ENCODE results near the gene TPPP.

DNA sequence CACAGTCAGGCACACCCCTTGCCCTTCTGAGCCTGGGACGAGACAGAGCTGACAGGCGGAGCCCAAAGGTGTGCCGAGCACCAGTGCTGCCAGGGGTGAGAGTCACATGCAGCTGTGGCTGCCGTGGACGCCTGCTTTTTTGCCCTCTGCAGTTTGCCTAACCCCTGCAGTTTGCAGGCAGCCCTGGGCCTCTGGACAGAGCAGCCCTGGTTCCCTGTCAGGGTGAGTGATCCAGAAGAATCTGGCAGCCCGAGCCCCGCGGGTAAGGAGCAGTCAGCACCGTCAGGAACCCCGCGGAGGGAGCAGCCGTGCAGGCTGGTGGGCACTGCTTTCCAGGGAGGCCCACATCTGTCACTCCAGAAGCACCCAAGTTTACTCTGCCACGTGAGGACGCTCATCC lies 50.7 kb downstream of the TPPP start:
- TF ChIP-seq, protein P1, sequence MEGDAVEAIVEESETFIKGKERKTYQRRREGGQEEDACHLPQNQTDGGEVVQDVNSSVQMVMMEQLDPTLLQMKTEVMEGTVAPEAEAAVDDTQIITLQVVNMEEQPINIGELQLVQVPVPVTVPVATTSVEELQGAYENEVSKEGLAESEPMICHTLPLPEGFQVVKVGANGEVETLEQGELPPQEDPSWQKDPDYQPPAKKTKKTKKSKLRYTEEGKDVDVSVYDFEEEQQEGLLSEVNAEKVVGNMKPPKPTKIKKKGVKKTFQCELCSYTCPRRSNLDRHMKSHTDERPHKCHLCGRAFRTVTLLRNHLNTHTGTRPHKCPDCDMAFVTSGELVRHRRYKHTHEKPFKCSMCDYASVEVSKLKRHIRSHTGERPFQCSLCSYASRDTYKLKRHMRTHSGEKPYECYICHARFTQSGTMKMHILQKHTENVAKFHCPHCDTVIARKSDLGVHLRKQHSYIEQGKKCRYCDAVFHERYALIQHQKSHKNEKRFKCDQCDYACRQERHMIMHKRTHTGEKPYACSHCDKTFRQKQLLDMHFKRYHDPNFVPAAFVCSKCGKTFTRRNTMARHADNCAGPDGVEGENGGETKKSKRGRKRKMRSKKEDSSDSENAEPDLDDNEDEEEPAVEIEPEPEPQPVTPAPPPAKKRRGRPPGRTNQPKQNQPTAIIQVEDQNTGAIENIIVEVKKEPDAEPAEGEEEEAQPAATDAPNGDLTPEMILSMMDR (conservative IDR thresholded peaks at IDR 0.05; ENCODE audit: low read depth in 2 of 2) = no peak
- TF ChIP-seq EZH2phosphoT487 (IDR thresholded peaks at IDR 0.05; ENCODE audit: unreplicated experiment) = no peak
- TF ChIP-seq JUNB (IDR thresholded peaks at IDR 0.05; ENCODE audit: unreplicated experiment) = no peak
- TF ChIP-seq POLR2AphosphoS5 (IDR thresholded peaks at IDR 0.05; ENCODE audit: low read depth) = no peak
- no peak for TF ChIP-seq ZNF114 (CRISPR knock-in tag; IDR thresholded peaks at IDR 0.05)
- no peak for TF ChIP-seq NANOG (IDR thresholded peaks at IDR 0.05; ENCODE audit: borderline replicate concordance)
- no peak for TF ChIP-seq ZNF331 (CRISPR knock-in tag; IDR thresholded peaks at IDR 0.05; ENCODE audit: low read depth)
- TF ChIP-seq EZH2 (IDR thresholded peaks at IDR 0.05; ENCODE audit: low read depth, unreplicated experiment) = no peak
- TF ChIP-seq, protein P2, sequence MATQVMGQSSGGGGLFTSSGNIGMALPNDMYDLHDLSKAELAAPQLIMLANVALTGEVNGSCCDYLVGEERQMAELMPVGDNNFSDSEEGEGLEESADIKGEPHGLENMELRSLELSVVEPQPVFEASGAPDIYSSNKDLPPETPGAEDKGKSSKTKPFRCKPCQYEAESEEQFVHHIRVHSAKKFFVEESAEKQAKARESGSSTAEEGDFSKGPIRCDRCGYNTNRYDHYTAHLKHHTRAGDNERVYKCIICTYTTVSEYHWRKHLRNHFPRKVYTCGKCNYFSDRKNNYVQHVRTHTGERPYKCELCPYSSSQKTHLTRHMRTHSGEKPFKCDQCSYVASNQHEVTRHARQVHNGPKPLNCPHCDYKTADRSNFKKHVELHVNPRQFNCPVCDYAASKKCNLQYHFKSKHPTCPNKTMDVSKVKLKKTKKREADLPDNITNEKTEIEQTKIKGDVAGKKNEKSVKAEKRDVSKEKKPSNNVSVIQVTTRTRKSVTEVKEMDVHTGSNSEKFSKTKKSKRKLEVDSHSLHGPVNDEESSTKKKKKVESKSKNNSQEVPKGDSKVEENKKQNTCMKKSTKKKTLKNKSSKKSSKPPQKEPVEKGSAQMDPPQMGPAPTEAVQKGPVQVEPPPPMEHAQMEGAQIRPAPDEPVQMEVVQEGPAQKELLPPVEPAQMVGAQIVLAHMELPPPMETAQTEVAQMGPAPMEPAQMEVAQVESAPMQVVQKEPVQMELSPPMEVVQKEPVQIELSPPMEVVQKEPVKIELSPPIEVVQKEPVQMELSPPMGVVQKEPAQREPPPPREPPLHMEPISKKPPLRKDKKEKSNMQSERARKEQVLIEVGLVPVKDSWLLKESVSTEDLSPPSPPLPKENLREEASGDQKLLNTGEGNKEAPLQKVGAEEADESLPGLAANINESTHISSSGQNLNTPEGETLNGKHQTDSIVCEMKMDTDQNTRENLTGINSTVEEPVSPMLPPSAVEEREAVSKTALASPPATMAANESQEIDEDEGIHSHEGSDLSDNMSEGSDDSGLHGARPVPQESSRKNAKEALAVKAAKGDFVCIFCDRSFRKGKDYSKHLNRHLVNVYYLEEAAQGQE (IDR thresholded peaks at IDR 0.05; ENCODE audit: unreplicated experiment) = no peak
- TF ChIP-seq CREB1 (CRISPR knock-in tag; IDR thresholded peaks at IDR 0.05; ENCODE audit: low read depth) = no peak
- TF ChIP-seq, protein P3, sequence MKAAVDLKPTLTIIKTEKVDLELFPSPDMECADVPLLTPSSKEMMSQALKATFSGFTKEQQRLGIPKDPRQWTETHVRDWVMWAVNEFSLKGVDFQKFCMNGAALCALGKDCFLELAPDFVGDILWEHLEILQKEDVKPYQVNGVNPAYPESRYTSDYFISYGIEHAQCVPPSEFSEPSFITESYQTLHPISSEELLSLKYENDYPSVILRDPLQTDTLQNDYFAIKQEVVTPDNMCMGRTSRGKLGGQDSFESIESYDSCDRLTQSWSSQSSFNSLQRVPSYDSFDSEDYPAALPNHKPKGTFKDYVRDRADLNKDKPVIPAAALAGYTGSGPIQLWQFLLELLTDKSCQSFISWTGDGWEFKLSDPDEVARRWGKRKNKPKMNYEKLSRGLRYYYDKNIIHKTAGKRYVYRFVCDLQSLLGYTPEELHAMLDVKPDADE (IDR thresholded peaks at IDR 0.05) = no peak
- TF ChIP-seq STAT1 (IDR thresholded peaks at IDR 0.05; ENCODE audit: unreplicated experiment) = no peak

Measured in GM23338 (cell line).